GM21619 (cell line): ENCODE data around the gene TAOK1.
"Not testable (repeated sequence)": the region's sequence is repeated elsewhere in the genome, so short reads cannot be mapped to it uniquely, and the experiment has no call there.

Experiments used
- ATAC-seq: cut with Tn5 transposase; IDR thresholded peaks from one replicate; pipeline ENCODE4 v1.9.1; 2021; ENCODE audit not compliant: unreplicated experiment

The TAOK1 gene

GRCh38 chr17:29443041-29443739, 53.0 kb downstream of the TAOK1 start:
- no peak for ATAC-seq

- no peak for ATAC-seq
Observed at GRCh38 chr17:29444589-29444988, 54.4 kb downstream of the TAOK1 start.

GRCh38 chr17:29445844-29446243, 55.7 kb downstream of the TAOK1 start:
- no peak for ATAC-seq

GRCh38 chr17:29449865-29450671, 59.9 kb downstream of the TAOK1 start:
- no peak for ATAC-seq

GRCh38 chr17:29451121-29451742, 61.1 kb downstream of the TAOK1 start:
- ATAC-seq = no peak

GRCh38 chr17:29458066-29458465, 67.9 kb downstream of the TAOK1 start:
- ATAC-seq = no peak

- ATAC-seq = no peak
Observed at GRCh38 chr17:29461483-29462206, 71.5 kb downstream of the TAOK1 start.

GRCh38 chr17:29469276-29469675, 79.1 kb downstream of the TAOK1 start:
- no peak for ATAC-seq

GRCh38 chr17:29473437-29473836, 83.3 kb downstream of the TAOK1 start:
- not testable (repeated sequence) for ATAC-seq

- no peak for ATAC-seq
Observed at GRCh38 chr17:29474297-29474696, 84.1 kb downstream of the TAOK1 start.

- no peak for ATAC-seq
Observed at GRCh38 chr17:29475891-29476290, 85.7 kb downstream of the TAOK1 start.

- ATAC-seq = not testable (repeated sequence)
Observed at GRCh38 chr17:29480249-29480928, 90.2 kb downstream of the TAOK1 start.

GRCh38 chr17:29483503-29483902, 93.3 kb downstream of the TAOK1 start:
- ATAC-seq = no peak

- no peak for ATAC-seq
Observed at GRCh38 chr17:29495011-29495410, 104.8 kb downstream of the TAOK1 start.

GRCh38 chr17:29504711-29505110, 114.5 kb downstream of the TAOK1 start:
- ATAC-seq = no peak

GRCh38 chr17:29505836-29506235, 115.7 kb downstream of the TAOK1 start:
- ATAC-seq = no peak

- no peak for ATAC-seq
Observed at GRCh38 chr17:29510953-29511352, 120.8 kb downstream of the TAOK1 start.

- no peak for ATAC-seq
Observed at GRCh38 chr17:29514792-29515191, 124.6 kb downstream of the TAOK1 start.

GRCh38 chr17:29518359-29518758, 128.2 kb downstream of the TAOK1 start:
- ATAC-seq = no peak

- no peak for ATAC-seq
Observed at GRCh38 chr17:29524692-29525091, 134.5 kb downstream of the TAOK1 start.

GRCh38 chr17:29526322-29526721, 136.2 kb downstream of the TAOK1 start:
- ATAC-seq = no peak
